Stimulated activated CD8-positive, alpha-beta memory T cell treated with anti-CD3 and anti-CD28 coated beads, Interleukin-2, amount 100 ng/mL, for 48 hours (primary cell): ENCODE results near the gene MERTK.
"Not testable (repeated sequence)": the region's sequence is repeated elsewhere in the genome, so short reads cannot be mapped to it uniquely, and the experiment has no call there.

Source experiments
- DNase-seq, 2 donors: peaks; one replicate each; pipeline ENCODE4 v3.0.0-alpha.2; 2020; ENCODE audit warnings: low read depth in 2 of 2

The MERTK gene

GRCh38 chr2:111909997-111910396 lies 11.6 kb downstream of the MERTK start:
- not testable (repeated sequence) for DNase-seq

GRCh38 chr2:111910609-111911277 lies 12.3 kb downstream of the MERTK start:
- no peak for DNase-seq

GRCh38 chr2:111911295-111911977 lies 13.0 kb downstream of the MERTK start:
- not testable (repeated sequence) for DNase-seq

GRCh38 chr2:111912547-111912946 lies 14.1 kb downstream of the MERTK start:
- no peak for DNase-seq

- no peak for DNase-seq
Measured at GRCh38 chr2:111917106-111917505, 18.7 kb downstream of the MERTK start.

GRCh38 chr2:111918383-111918806 lies 20.0 kb downstream of the MERTK start:
- no peak for DNase-seq

- DNase-seq = no peak
Measured at GRCh38 chr2:111919365-111919764, 21.0 kb downstream of the MERTK start.

GRCh38 chr2:111919794-111920608 lies 21.6 kb downstream of the MERTK start:
- no peak for DNase-seq

GRCh38 chr2:111923276-111923804 lies 24.9 kb downstream of the MERTK start:
- DNase-seq = no peak

GRCh38 chr2:111924617-111925107 lies 26.3 kb downstream of the MERTK start:
- DNase-seq = no peak

GRCh38 chr2:111927723-111928122 lies 29.3 kb downstream of the MERTK start:
- DNase-seq = no peak

- no peak for DNase-seq
Measured at GRCh38 chr2:111930409-111930808, 32.0 kb downstream of the MERTK start.

- DNase-seq = no peak
Measured at GRCh38 chr2:111930875-111931274, 32.5 kb downstream of the MERTK start.

GRCh38 chr2:111932841-111933291 lies 34.5 kb downstream of the MERTK start:
- DNase-seq = no peak

GRCh38 chr2:111933900-111934299 lies 35.5 kb downstream of the MERTK start:
- DNase-seq = not testable (repeated sequence)

GRCh38 chr2:111936881-111937280 lies 38.5 kb downstream of the MERTK start:
- no peak for DNase-seq

- DNase-seq = no peak
Measured at GRCh38 chr2:111938392-111938791, 40.0 kb downstream of the MERTK start.

- DNase-seq = no peak
Measured at GRCh38 chr2:111940333-111941196, 42.2 kb downstream of the MERTK start.

- DNase-seq = no peak
Measured at GRCh38 chr2:111941531-111941930, 43.1 kb downstream of the MERTK start.

- DNase-seq = no peak
Measured at GRCh38 chr2:111944531-111945210, 46.3 kb downstream of the MERTK start.
